Measurements from ENCODE around the gene IFNAR1.

GRCh38 chr21:33372582-33372981 is 47.8 kb downstream of the IFNAR1 start:
- no peak for TF ChIP-seq CTCF (conservative IDR thresholded peaks at IDR 0.05 in 1 of 2, IDR thresholded peaks at IDR 0.05 in 1 of 2; ENCODE audit: extremely low read depth in 1 of 2, insufficient read depth in 1 of 2, low read depth in 1 of 2, low read length in 2 of 2)
- no peak for TF ChIP-seq EZH2 (IDR thresholded peaks at IDR 0.05; ENCODE audit: borderline replicate concordance, low read length)

Data from mammary epithelial cell (primary cell).